Activated CD4-positive, CD25-positive, alpha-beta regulatory T cell treated with anti-CD3 and anti-CD28 coated beads, Interleukin-2, amount 50 U/mL, for 72 hours (primary cell): ENCODE data around the gene RPL13.
"Not testable (repeated sequence)": the region's sequence is repeated elsewhere in the genome, so short reads cannot be mapped to it uniquely, and the experiment has no call there.

Source experiments
- DNase-seq: peaks from one replicate; pipeline ENCODE4 v3.0.0; 2021

RPL13 gene

DNA sequence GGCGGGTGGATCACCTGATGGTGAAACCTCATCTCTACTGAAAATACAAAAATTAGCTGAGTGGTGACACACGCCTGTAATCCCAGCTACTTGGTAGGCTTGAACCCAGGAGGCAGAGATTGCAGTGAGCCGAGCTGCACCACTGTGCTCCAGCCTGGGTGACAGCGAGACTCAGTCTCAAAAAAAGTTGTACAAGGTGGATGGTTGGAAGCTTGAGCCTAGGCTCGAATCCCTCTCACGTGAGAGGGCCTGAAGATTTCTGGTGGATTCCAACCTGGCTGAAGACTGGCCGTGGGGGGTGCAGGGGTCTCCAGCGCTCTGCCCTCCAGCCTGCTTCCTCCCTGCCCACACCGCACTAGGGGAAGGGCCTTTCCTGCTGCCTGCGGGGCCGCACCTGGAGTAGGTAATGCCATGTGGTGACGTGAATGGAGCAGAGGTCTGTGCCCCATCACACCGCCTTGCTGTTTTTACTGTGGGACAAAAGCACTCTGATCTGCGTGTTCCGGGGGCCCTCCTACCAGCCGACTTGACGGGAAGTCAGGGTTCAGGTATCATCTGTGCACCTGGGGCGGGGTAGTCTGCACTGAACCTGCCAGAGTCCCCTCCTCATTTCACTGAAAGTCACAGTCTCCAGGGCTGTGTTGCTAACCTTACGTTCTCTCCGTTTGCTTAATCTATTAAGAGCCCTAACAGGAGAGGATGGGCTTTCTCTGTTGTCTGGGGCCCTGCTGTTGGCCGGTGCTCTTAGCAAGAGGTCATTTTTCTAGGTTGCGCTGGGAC is 4.2 kb downstream of the RPL13 start:
- DNase-seq = no peak

DNA sequence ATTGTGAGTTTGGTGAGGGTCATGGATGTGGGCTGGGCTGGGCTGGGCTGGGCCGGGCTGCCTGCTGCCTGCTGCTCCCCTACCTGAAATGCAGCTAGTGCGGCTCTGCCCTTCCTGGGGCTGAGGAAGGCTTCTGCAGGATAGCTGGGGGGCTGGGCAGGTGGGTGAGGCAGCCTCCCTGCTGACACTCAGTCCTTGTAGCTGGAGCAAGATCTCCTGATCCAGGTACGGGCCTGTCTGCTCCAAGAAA is 4.7 kb downstream of the RPL13 start:
- no peak for DNase-seq

DNA sequence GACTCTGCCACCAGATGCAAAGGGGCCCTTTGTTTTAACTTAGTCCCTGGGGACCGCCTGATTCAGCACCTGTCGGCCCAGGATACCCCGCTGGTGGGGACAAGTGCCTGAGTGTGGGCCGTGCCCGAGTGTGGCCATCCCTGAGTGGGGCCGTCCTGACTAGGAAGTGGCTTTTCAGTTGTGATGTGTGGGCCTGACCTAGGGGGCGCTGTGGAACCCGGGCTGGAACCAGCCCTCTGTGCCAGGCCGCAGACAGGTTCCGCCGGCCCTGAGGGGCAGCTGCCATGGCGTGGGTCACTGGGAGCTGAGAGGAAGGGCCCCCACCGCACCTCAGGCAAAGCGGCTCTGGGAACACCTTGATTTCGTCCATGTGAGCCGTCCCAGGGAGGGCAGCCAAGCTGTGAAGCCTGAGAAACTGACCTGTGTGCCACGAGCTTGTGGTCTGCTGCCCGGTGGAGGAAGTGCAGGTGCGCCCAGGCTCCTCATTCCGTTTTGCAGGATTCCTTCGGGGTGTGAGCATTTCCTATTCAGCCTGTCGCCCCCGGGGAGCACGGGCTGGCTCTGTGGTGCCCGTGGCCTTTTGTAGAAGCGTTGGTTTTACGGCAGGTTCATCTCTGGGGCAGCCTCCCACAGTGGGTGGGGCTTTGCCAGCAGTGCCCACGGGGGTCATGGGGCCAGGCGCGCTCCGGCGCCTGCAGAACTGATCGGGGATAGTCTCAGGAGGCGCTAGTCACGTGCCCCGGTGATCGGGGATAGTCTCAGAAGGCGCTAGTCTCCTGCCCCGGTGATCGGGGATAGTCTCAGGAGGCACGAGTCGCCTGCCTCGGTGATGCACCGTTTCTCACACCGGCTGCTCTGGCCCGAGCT is 5.3 kb downstream of the RPL13 start:
- DNase-seq = peak; percentile 67

DNA sequence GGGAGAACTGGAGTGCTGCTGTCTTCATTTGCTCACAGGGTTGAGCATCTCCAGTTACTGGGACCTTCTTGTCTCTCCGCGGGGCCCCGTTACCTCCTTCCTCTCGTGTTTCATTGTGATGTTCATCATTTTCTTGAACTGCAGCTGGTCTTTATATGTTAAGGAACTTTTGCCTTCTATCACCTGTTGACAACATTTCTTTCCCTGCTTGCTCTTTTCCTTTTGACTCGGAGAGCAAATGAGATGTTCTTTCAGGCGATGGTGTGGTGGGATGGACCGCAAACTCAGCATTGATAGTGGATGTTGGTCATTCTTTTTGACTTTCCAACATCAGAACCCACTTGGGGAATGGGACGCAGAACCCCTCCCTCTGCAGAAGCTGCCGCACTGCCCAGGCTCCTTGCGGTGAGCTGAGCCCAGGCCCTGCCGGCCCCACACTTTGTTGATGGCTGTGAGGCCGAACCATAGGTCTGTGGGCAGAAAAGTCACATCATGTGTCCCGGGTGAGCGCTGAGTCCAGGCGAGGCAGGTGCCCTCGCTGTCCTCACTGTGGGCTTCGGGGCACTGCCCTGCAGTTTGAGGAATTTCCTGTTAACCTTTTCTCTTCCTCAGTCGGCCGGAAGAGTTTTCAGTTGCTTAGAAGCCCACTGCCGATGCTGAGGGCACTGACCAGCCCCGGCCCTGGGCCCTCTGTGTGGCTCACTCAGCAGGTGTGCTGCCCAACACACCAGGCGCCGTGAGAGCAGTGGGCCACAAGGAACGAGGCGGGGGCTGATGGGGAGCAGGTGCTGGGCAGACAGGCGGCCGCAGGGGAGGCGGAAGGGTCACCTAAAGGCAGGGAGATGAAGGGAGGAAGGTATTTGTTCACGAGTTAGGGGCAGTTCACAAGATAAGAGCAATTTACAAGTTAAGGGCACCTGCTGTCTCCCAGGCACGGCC is 7.4 kb downstream of the RPL13 start:
- no peak for DNase-seq

DNA sequence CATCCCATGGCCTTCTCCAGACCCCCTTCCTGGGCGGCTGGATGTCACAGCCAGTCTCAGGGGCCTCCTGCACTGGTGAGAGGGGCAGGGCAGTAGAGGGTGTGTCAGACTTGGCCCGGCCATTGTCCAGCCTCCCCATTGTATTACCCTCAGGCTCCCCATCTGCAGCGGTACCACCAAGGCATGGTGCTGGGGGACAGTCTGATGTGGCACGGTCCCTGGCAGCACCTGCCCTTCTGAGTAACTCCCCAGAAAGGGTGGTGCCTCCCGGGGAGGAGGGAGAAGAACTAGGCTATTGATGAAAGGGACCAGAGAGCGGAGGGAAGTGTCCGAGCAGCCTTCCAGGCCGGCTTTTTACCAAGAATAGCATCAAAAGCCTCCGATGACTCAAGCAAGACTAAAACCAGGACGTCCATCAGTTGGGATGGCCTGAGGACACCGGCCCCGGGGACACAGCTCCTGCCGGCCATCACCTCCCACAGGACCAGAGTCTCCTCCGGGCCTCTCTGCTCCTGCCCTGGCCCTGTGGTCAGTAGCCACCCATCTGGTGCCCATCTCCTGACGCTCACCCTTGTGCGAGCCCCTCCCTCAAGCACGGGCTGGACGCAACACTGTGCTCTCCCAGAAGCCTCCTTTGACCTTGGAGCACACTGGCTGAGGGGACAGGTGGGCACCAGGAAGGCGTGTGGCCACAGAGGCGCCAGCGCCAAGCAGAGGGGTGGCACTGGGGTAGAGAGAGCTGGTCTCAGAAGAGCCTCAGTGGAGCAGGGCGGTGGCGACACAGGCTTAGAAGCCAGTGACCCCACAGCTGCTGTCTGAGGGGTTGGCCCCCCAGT is 9.2 kb downstream of the RPL13 start:
- DNase-seq = no peak

DNA sequence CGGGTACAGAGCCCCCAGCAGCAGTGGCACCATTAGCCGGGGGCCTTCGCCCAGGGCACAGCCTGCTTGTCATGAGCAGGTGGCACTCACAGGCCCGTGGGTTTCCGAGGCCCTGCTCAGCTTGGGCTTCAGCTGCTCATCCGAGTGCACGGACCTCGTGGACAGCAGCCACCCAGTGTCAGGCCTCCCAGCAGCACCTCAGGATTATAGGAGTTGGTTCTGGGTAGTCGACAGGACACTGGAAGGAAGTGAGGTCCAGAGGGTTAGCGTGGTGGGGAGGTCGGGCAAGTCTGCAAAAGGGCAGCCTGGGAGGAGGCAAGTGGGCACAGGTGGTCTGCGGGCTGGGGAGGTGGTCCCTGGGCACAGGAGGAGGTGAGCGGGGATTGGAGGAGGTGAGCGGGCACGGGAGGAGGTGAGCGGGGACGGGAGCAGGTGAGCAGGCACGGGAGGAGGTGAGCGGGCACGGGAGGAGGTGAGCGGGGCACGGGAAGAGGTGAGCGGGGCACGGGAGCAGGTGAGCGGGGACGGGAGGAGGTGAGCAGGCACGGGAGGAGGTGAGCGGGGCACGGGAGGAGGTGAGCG is 10.0 kb downstream of the RPL13 start:
- DNase-seq = no peak

DNA sequence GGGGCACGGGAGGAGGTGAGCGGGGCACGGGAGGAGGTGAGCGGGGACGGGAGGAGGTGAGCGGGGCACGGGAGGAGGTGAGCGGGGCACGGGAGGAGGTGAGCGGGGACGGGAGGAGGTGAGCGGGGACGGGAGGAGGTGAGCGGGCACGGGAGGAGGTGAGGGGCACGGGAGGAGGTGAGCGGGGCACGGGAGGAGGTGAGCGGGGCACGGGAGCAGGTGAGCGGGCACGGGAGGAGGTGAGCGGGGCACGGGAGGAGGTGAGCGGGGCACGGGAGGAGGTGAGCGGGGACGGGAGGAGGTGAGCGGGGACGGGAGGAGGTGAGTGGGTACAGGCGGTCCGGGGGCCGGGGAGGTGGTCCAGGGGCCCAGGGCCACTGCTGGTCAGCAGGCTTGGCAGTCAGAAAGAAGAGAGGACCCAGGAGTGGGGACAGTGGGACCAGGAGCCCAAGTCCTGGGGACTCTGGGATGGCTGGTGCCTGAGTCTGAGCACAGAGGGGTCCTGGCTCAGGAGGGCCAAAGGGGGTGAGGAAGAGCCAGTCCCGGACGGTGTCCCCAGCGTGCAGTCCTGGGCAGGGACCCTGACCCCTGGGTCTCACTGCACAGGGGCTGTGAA is 10.6 kb downstream of the RPL13 start:
- not testable (repeated sequence) for DNase-seq

DNA sequence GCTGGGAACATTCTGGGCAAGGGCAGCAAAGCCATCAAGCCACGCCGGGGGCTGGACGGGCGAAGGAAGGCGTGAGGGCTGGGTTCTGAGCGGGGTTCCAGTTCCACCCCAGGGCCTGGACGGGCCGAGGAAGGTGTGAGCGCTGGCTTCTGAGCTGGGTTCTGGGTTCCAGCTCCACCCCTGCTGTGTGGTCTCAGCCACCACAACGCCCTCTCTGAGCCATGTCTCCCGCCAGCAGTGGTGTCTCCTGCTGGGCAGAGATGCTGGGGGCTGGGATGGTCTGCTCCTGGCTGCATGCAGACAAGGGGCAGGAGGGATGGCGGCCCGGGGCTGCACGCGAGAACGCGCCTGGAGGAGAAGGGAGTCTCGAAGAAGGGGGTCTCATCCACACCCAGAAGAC is 11.2 kb downstream of the RPL13 start:
- no peak for DNase-seq

DNA sequence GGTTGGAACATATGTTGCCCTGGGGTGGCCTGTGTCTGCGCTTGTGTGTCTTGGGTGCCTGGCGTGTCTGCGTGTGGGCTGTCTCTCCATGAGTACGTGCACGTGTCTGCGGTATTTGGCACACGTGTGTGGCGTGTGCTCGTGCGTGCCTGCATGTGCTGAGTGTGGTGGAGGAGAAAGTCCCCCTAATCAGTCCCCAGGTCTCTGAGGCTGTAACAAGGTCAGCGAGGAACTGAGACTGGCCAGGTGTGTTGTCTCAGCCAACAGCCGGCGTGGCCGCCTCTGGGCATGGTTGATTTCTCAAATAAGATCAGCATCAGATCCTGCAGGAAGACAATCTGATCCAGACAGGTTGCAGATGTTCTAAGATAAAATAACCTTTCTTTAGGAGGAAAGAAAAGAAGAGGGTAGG is 11.6 kb downstream of the RPL13 start:
- DNase-seq = no peak

DNA sequence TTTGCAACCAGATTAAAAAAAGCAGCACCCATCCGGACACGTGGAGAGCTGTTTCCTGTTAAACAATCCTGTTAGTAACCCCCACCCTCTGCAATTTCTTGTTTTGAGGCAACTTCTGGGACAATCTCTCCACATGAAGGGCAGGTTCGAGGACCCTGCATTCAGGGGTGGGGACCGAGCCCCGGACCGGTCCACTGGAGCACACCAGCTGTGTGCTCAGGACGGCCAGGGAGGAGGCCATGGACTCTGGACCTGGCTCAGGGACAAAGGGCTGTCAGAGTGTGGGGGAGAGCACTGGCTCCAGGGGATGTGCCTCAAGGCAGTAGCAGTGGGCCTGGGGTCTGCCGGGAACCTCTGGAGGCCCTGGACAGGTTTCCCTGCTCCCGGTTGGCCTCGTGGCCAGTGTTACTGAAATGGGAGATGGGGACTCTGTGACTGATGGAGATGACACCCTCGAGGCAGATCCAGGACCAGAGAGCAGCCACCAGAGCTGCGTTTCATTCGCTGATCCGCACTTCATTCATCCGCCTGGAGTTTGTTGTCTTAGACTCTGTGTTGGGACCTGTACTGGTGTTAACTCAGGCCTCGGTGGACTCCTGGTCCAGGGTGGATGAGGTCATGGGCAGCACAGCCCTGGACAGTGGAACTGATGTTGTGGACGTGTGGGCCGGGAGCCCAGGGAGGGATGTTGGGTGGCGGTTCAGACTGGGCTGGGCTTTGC is 12.2 kb downstream of the RPL13 start:
- no peak for DNase-seq

DNA sequence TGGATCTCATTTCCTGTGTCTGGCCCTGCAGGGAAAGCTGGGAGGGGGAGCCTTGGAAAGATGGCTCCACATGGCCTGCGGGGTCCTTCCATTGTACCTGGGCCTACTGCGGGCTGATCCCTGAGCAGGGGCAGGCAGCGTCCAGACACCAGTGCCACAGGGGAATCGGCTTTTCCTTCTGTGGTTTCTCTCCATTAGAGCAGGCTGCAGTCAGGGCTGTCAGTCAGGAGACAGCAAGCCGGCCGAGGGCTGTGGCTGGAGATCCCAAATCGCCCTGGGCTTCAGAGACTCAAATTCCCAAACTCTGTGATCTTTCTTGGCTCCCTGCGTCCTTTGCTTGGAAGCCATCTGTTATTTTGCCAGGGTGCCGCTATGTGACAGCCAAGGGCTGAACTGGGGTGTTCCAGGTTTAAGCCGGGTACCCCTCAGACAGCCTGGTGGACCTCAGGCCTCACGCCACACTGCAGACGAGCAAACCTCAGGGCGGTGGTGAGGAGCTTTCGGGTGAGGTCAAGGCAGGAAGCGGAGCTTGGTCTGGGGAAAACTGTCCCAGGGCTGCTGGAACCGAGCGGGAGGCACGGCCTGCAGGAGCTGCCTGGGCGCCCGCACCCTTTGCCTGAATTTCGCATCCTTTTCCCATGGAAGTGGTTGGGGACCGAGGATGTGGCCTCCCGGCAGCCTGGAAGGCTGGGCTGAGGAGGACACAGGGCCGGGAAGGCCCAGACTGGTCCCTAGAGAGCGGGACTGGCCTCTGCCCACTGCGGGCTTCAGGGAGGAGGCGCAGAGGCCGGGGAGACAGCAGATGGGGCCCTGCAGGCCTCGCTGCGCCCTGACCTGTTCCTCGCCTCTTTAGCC is 13.6 kb downstream of the RPL13 start:
- no peak for DNase-seq

DNA sequence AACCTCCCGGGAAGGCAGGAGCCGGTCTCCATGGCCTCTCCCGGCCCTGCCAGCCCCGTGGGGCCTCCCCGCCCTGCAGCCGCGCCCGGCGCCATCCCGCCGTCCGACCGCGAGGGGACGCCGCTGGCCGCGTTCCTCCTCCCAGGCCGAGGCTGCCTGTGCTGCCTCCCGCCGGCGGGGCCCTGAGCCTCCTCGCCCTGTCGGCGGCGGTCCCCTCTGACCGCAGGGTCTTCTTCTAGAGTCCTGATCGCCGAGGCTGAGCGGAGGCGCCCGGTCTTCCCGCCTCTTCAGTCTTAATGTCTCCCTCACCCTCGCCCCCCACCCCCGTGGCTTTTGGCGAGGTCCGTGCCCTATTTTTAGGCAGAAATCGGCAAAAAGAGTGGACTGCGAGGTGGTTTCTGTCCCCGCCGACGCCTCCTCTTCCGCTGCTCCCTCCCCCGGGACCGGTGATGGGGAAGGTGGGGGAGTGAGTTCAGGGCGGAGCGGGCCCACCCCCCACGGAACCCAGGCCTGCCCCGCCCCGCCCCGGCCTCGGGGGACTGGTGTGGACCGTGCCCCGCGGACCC is 14.3 kb downstream of the RPL13 start:
- DNase-seq = peak; percentile 59

DNA sequence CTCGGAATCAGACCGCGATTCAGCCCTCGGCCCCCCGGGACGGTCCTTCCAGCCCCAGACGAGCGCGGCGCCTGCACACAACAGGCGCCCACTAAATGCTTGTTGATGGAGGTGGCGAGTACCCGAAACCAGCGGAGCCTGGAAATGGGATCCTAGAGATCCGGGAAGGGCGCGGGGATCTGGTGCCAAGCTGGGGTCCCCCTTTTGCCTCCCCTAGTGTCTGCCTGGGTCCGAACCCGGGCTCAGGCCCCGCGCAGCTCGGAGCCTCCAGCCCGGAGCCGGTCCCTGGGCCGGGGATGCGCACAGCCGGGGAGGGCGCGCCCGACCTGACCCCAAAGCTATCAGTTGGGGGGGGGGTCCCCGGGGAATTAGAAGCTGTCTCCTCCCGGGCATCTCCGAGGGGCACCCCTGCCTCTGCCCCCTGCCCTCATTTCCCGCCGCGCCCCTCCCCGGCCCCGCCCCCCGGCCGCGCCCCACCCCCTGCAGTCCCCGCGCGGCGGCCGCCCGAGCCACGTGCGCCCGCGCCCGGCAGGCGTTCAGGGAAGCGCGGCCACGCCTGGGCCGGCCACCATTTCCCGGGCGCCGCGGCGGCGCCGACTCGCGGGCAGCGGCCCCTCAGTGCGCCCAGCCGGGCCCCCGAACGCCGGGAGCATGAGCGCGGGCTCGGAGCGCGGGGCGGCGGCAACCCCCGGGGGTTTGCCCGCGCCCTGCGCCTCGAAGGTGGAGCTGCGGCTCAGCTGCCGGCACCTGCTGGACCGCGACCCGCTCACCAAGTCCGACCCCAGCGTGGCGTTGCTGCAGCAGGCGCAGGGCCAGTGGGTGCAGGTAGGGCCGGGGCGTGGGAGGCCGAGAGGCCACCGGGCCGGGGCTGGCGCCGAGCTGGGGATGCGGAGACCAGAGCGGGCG is 15.0 kb downstream of the RPL13 start, which contains the start of gene CPNE7:
Gene CPNE7 (plus strand): TSS at position 512 of the 906 bp plus-strand sequence. CDS start 140 bp downstream, at position 652.
- no peak for DNase-seq

DNA sequence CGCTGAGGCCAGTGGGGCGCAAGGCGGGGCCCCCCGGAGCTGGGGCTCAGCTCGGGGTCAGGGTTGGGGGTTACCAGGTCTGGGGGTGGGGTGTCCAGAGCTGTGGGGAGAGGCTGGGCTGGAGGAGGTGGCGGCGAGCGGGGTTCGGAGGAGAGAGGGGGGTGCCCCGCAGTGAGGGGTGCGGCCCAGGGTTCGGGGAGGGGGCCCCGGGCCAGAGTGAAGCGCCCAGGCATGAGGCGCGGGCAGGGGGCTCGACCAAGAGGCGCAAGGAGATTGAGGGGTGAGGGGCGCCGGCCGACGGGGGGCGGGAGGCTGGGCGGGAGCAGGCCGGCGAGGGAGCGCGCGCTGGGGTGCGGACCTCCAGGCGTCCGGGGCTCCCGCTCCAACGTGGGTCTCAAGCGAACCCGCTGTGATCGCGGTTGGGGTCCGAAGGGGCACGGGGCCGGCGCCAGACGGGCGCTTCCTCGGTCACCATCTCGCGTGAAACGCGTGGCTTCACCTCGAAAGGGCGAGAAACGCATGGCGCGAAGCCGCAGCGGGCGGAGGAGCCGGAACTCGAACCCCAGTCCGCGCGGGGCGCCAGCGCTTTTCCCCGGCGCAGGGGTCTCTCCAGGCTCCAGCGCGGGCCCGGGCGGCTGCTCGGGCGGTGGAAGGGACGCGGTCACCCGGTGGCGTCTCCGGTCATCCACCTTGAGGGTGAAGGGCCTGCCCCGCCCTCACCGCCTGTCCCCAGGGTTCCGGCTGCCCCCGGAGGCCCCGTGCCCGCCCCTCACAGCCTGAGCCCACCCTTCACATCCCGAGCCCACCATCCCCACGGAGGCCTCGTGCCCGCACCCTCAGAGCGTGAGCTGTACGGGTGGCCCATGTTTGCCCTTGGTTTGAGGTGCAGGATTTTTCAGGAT is 15.9 kb downstream of the RPL13 start:
- no peak for DNase-seq

DNA sequence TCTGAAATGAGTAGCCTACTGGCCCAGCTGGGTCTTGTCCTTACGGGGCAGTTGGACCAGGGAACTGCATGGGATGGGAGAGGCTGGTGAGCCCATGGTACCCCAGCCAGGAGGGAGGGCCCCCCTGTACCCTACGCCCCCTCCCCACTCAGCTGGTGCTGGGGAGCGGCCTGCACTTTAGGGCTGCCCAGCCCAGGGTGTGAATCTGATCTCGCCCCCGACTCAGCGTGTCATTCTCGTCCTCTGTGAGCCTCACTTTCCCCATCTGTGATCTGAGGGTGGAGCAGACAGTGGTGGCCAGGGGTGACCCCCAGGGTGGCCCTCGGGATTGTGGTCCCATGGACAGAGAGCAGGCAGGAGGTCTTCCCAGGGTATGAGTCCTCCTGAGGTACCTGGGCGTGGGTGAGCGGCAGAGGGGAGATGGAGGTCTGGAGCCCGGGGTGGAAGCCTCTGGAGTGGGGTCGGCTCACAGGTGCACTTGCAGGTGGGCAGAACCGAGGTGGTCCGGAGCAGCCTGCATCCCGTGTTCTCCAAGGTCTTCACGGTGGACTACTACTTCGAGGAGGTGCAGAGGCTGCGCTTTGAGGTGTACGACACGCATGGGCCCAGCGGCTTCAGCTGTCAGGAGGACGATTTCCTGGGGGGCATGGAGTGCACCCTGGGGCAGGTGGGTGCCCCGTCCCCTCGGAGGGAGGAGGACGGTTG is 16.7 kb downstream of the RPL13 start:
- no peak for DNase-seq

DNA sequence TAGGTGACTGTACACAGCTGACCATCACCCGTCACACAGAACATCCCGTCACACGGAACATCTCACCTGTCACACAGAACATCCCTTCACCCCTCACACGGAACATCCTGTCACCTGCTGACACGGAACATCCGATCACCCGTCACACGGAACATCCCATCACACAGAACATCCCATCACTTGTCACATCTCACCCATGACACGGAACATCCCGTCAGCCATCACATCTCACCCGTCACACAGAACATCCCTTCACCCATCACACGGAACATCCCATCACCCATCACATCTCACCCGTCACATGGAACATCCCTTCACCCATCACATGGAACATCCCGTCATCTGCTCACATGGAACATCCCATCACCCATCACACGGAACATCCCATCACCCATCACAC is 18.9 kb downstream of the RPL13 start:
- no peak for DNase-seq
